ENCODE results near the gene KIRREL3. TPM values are rescaled to one million over a fixed set of nuclear protein-coding genes. Genes with fewer than 3 reads are reported as not detected.

KIRREL3 gene
- total and polyA plus RNA-seq, 2 of the 4 experiments (the other 2 are of a cell fraction): 10.9 to 15.9 TPM

- no peak overlapping the region for H3K9ac ChIP-seq (ENCODE audit: low read depth, low read length)
- CTCF ChIA-PET: interaction anchor here (0.7 kb wide), 1 partner anchor 14 kb away, joined by 3 read pairs; no protein-coding TSS in a partner anchor
- H2BK5ac ChIP-seq (ENCODE audit: low read depth, low read length, poor library complexity, severe bottlenecking): no peak overlapping the region
- H3K27me3 ChIP-seq (ENCODE audit: control insufficient read depth, insufficient read depth, low read length): no peaks in the 10 kb centered on the region; the same call in 1 of the 2 replicates
- no peak overlapping the region for H2BK120ac ChIP-seq (ENCODE audit: low read depth, low read length)
- no CpG with 5 or more reads among the region's 6 CpGs for WGBS, 2 experiments (ENCODE audit: extremely low coverage in 2 of 2, insufficient read length in 1 of 2)
- H3K18ac ChIP-seq (ENCODE audit: low read depth, low read length): no peak overlapping the region
- H3K56ac ChIP-seq (ENCODE audit: extremely low read depth, insufficient read depth, low read length): no peak overlapping the region
- no peak overlapping the region for H4K8ac ChIP-seq (ENCODE audit: low read depth in 2 of 2, low read length in 2 of 2)
- H3K14ac ChIP-seq (replicated peaks; ENCODE audit: low read depth, low read length): no peak overlapping the region
- intact Hi-C loops (cut with micrococcal nuclease) (no loop called here), in situ Hi-C loops (cut with MboI; ENCODE audit: low sequenced_read_pairs) (no loop called here), dilution Hi-C loops (cut with HindIII; ENCODE audit: low sequenced_read_pairs, unreplicated experiment) (no loop called here)
- no peaks in the 10 kb centered on the region for H3K36me3 ChIP-seq (ENCODE audit: control insufficient read depth, insufficient read depth, low read length)
- no peaks in the 10 kb centered on the region for H3K9me3 ChIP-seq (ENCODE audit: control insufficient read depth, insufficient read depth, low read length)
- no peaks in the 10 kb centered on the region for H3K4me1 ChIP-seq (ENCODE audit: control insufficient read depth, insufficient read depth, low read length)
- no peak for TF ChIP-seq CTCF (conservative IDR thresholded peaks at IDR 0.05; ENCODE audit: low read depth, low read length)
- no peak for TF ChIP-seq POLR2A (IDR thresholded peaks at IDR 0.05; ENCODE audit: low read depth, low read length)
- H3K4me2 ChIP-seq (ENCODE audit: low read depth, low read length): no peak overlapping the region
- DNase-seq (no peak), ATAC-seq (ENCODE audit: low read depth) (no peak)
- no peaks in the 10 kb centered on the region for H3K9me1 ChIP-seq (ENCODE audit: insufficient read depth, low read length)
- H2BK15ac ChIP-seq (ENCODE audit: low read depth, low read length): no peak overlapping the region
- H2BK20ac ChIP-seq (ENCODE audit: low read depth, low read length): no peak overlapping the region
- H4K20me1 ChIP-seq (ENCODE audit: insufficient read depth, low read length): no peaks in the 10 kb centered on the region
- H3K79me1 ChIP-seq (ENCODE audit: low read depth in 1 of 2, low read length in 2 of 2): no peaks in the 10 kb centered on the region
- no peak overlapping the region for H3K4me3 ChIP-seq (ENCODE audit: insufficient read depth, low read depth, low read length)
- H4K5ac ChIP-seq (ENCODE audit: low read depth, low read length): no peak overlapping the region
- no peak overlapping the region for H3K4ac ChIP-seq (ENCODE audit: low read depth, low read length)
- H3K23ac ChIP-seq (ENCODE audit: low read depth, low read length): no peak overlapping the region
- H3K27ac ChIP-seq (ENCODE audit: insufficient read depth, low read length): no peak overlapping the region
- H4K91ac ChIP-seq (ENCODE audit: insufficient read depth, low read depth, low read length): no peak overlapping the region
- no peak overlapping the region for H2AK9ac ChIP-seq (replicated peaks; ENCODE audit: low read depth, low read length, poor library complexity)
- POLR2A ChIA-PET (ENCODE audit: unreplicated experiment): no interaction called here
- no peak overlapping the region for H2AFZ ChIP-seq (replicated peaks; ENCODE audit: low read length, poor library complexity)
- BruUV-seq (replicated peaks): no TSS peak
- H2AK5ac ChIP-seq (ENCODE audit: low read depth, low read length): no peak overlapping the region
Measured at GRCh38 chr11:126533560-126533959, 467.0 kb downstream of the KIRREL3 start.

Measured in IMR-90 (cell line).